MM.1S (cell line): ENCODE measurements around the gene IRX6.

ENCODE experiments used
- DNase-seq: peaks from one replicate; pipeline ENCODE4 v3.0.0-alpha.2; 2015
- H2AFZ ChIP-seq: fragments of 300-600 bp; sonication (generic); 2 replicates; pipeline ENCODE4 v1.6.0; 2016; ENCODE audit warnings: antibody characterized with exemption, low read length
- H3F3A ChIP-seq: fragments of 300-600 bp; sonication (generic); 2 replicates; pipeline ENCODE4 v1.6.1; 2016; ENCODE audit warnings: mild to moderate bottlenecking, antibody characterized with exemption, low read length, moderate library complexity, mixed read lengths; ENCODE audit not compliant: insufficient read depth
- H3K27ac ChIP-seq: fragments of 300-600 bp; sonication (generic); 2 replicates; pipeline ENCODE4 v1.5.1; 2016; ENCODE audit warnings: mild to moderate bottlenecking, low read length
- H3K27me3 ChIP-seq: fragments of 300-600 bp; sonication (generic); replicated peaks from 2 replicates; pipeline ENCODE4 v1.6.0; 2016; ENCODE audit warnings: low read length; ENCODE audit not compliant: insufficient read depth
- H3K36me3 ChIP-seq: fragments of 300-600 bp; sonication (generic); replicated peaks from 2 replicates; pipeline ENCODE4 v1.6.1; 2016; ENCODE audit warnings: mild to moderate bottlenecking, low read length, mixed read lengths; ENCODE audit not compliant: insufficient read depth
- H3K4me1 ChIP-seq: fragments of 300-600 bp; sonication (generic); 2 replicates; pipeline ENCODE4 v1.6.1; 2016; ENCODE audit warnings: low read length, mixed read lengths
- H3K4me2 ChIP-seq: fragments of 300-600 bp; sonication (generic); 2 replicates; pipeline ENCODE4 v1.6.0; 2016; ENCODE audit warnings: low read depth, low read length
- H3K4me3 ChIP-seq: fragments of 300-600 bp; sonication (generic); 2 replicates; pipeline ENCODE4 v1.5.1; 2016; ENCODE audit warnings: low read length, mixed read lengths
- H3K79me2 ChIP-seq: fragments of 300-600 bp; sonication (generic); 2 replicates; pipeline ENCODE4 v1.6.1; 2016; ENCODE audit warnings: mixed run types, low read length, mixed read lengths
- H3K9ac ChIP-seq: fragments of 300-600 bp; sonication (generic); 2 replicates; pipeline ENCODE4 v1.6.1; 2016; ENCODE audit warnings: low read length, mixed read lengths
- H3K9me2 ChIP-seq: fragments of 300-600 bp; sonication (generic); replicated peaks from 2 replicates; pipeline ENCODE4 v1.6.1; 2016; ENCODE audit warnings: mild to moderate bottlenecking, low read length, mixed read lengths; ENCODE audit not compliant: insufficient read depth
- H3K9me3 ChIP-seq: fragments of 300-600 bp; sonication (generic); replicated peaks from 2 replicates; pipeline ENCODE4 v1.6.1; 2016; ENCODE audit warnings: mild to moderate bottlenecking, low read length, mixed read lengths; ENCODE audit not compliant: insufficient read depth
- H4K20me1 ChIP-seq: fragments of 300-600 bp; sonication (generic); 2 replicates; pipeline ENCODE4 v1.6.1; 2016; ENCODE audit warnings: mild to moderate bottlenecking, low read length, moderate library complexity, mixed read lengths; ENCODE audit not compliant: insufficient read depth
- CTCF ChIP-seq: fragments of 300-600 bp; sonication (generic); IDR thresholded peaks from 2 replicates; pipeline ENCODE4 v1.5.1; 2016; ENCODE audit warnings: antibody characterized with exemption, low read length, mixed read lengths
- EZH2 ChIP-seq: fragments of 300-600 bp; sonication (generic); optimal IDR thresholded peaks from 2 replicates; pipeline ENCODE3; 2017; ENCODE audit warnings: low read depth, mild to moderate bottlenecking, antibody characterized with exemption, low read length, mixed read lengths
- EZH2phosphoT487 ChIP-seq: fragments of 300-600 bp; sonication (generic); IDR thresholded peaks from 2 replicates; pipeline ENCODE4 v1.6.1; 2018; ENCODE audit warnings: antibody characterized with exemption, low read length

The IRX6 gene

DNA sequence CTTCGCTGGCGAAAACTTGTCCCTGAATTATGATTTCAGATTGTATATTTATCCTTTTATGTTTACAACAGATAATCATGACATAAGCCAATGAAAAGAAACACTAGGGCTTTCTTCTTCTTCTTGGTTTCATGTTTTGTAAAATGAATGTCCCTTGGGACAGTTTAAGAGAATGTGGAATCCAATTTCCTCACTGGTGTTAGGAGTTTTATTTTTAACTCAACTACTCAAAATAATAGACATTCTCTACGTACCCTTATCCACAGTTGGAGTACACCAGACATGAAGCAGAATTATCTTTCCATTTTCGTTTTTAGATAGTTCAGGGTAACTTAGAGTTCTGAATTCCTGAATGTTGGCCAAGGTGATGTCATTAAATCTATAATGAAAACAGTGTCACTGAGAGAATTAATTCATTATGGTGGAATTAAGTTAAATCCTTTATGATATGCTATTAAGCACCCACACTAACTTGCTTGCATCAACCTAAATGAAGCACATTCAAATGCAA is 43.4 kb downstream of the IRX6 start:
- H3F3A ChIP-seq, result no peaks in the 10 kb centered on the region
- H3K9me3 ChIP-seq, result no peaks in the 10 kb centered on the region
- no peak overlapping the region for H3K4me3 ChIP-seq
- H4K20me1 ChIP-seq, result no peaks in the 10 kb centered on the region
- no peak overlapping the region for H3K27ac ChIP-seq
- no peak overlapping the region for H2AFZ ChIP-seq
- H3K9me2 ChIP-seq, result no peaks in the 10 kb centered on the region
- H3K9ac ChIP-seq, result no peak overlapping the region
- no peak for TF ChIP-seq EZH2
- TF ChIP-seq EZH2phosphoT487, result no peak
- TF ChIP-seq CTCF, result no peak
- no peak overlapping the region for H3K4me2 ChIP-seq
- DNase-seq, result no peak
- H3K27me3 ChIP-seq, result no peaks in the 10 kb centered on the region
- no peaks in the 10 kb centered on the region for H3K79me2 ChIP-seq
- no peaks in the 10 kb centered on the region for H3K4me1 ChIP-seq
- H3K36me3 ChIP-seq, result no peaks in the 10 kb centered on the region

- no peak overlapping the region for H3K9ac ChIP-seq
- no peaks in the 10 kb centered on the region for H3K79me2 ChIP-seq
- no peaks in the 10 kb centered on the region for H3K9me2 ChIP-seq
- TF ChIP-seq EZH2, result no peak
- H3K27ac ChIP-seq, result no peak overlapping the region
- no peaks in the 10 kb centered on the region for H4K20me1 ChIP-seq
- no peaks in the 10 kb centered on the region for H3F3A ChIP-seq
- H3K27me3 ChIP-seq, result no peaks in the 10 kb centered on the region
- H3K4me1 ChIP-seq, result no peaks in the 10 kb centered on the region
- no peak overlapping the region for H3K4me2 ChIP-seq
- no peaks in the 10 kb centered on the region for H3K9me3 ChIP-seq
- H3K4me3 ChIP-seq, result no peak overlapping the region
- no peak overlapping the region for H2AFZ ChIP-seq
- DNase-seq, result no peak
- no peaks in the 10 kb centered on the region for H3K36me3 ChIP-seq
Observed at GRCh38 chr16:55367866-55368603, 44.0 kb downstream of the IRX6 start.

GRCh38 chr16:55369151-55369550 is 45.1 kb downstream of the IRX6 start:
- no peak overlapping the region for H3K27ac ChIP-seq
- no peaks in the 10 kb centered on the region for H3K27me3 ChIP-seq
- H3K9me3 ChIP-seq, result no peaks in the 10 kb centered on the region
- H3F3A ChIP-seq, result no peaks in the 10 kb centered on the region
- H3K36me3 ChIP-seq, result no peaks in the 10 kb centered on the region
- no peaks in the 10 kb centered on the region for H3K9me2 ChIP-seq
- H3K4me3 ChIP-seq, result no peak overlapping the region
- H2AFZ ChIP-seq, result no peak overlapping the region
- H3K9ac ChIP-seq, result no peak overlapping the region
- TF ChIP-seq EZH2, result no peak
- no peak for TF ChIP-seq EZH2phosphoT487
- no peak for TF ChIP-seq CTCF
- H3K79me2 ChIP-seq, result no peaks in the 10 kb centered on the region
- H3K4me2 ChIP-seq, result no peak overlapping the region
- no peak for DNase-seq
- no peaks in the 10 kb centered on the region for H4K20me1 ChIP-seq
- no peaks in the 10 kb centered on the region for H3K4me1 ChIP-seq

GRCh38 chr16:55370762-55371482 is 46.9 kb downstream of the IRX6 start:
- DNase-seq, result peak; percentile 36
- no peak overlapping the region for H3K9ac ChIP-seq
- H3K9me3 ChIP-seq, result no peaks in the 10 kb centered on the region
- H3K9me2 ChIP-seq, result no peaks in the 10 kb centered on the region
- H2AFZ ChIP-seq, result peak overlapping the region; percentile 24
- no peaks in the 10 kb centered on the region for H3K79me2 ChIP-seq
- H3K27ac ChIP-seq, result no peak overlapping the region
- H3K4me2 ChIP-seq, result peak overlapping the region; percentile 31; the same call in 1 of the 2 replicates
- no peaks in the 10 kb centered on the region for H3F3A ChIP-seq
- H3K36me3 ChIP-seq, result no peaks in the 10 kb centered on the region
- no peaks in the 10 kb centered on the region for H3K4me1 ChIP-seq
- H4K20me1 ChIP-seq, result no peaks in the 10 kb centered on the region
- no peaks in the 10 kb centered on the region for H3K27me3 ChIP-seq
- TF ChIP-seq EZH2phosphoT487 (no peak), EZH2 (no peak), CTCF (peak; percentile 39)
- peak overlapping the region; percentile 25; the same call in 1 of the 2 replicates for H3K4me3 ChIP-seq
